ENCODE data around the gene TMEM9B. TPM values are rescaled to one million over a fixed set of nuclear protein-coding genes. Genes with fewer than 3 reads are reported as not detected.

Gene TMEM9B
- polyA plus RNA-seq, 3 donors: 25.5 to 149 (median 141) TPM

GRCh38 chr11:8997451-8997850, 33.2 kb upstream of the TMEM9B start:
- no peaks in the 10 kb centered on the region for H3K36me3 Mint-ChIP-seq
- H3K27me3 ChIP-seq (ENCODE audit: control insufficient read depth in 2 of 2, insufficient read depth in 2 of 2, low read length in 2 of 2): no peaks in the 10 kb centered on the region
- no peak overlapping the region for H3K4me2 ChIP-seq (replicated peaks; ENCODE audit: extremely low read depth, low read length, poor library complexity, severe bottlenecking)
- H3K79me2 ChIP-seq (ENCODE audit: insufficient read depth, low read length): no peaks in the 10 kb centered on the region
- H2AFZ ChIP-seq (ENCODE audit: insufficient read depth, low read depth, low read length, poor library complexity, severe bottlenecking): no peak overlapping the region
- no peaks in the 10 kb centered on the region for H3K9me3 ChIP-seq (replicated peaks in 1 of 2; ENCODE audit: control insufficient read depth in 1 of 2, insufficient read depth in 1 of 2, low read length in 2 of 2)
- H3K4me3 Mint-ChIP-seq: no peak overlapping the region
- intact Hi-C loops (cut with micrococcal nuclease): no loop called here
- peaks cover 0 to 2% (median 0%) of the 10 kb centered on the region in 3 donors for H3K27me3 Mint-ChIP-seq (ENCODE audit: low read depth in 3 of 3)
- no peak overlapping the region for H3K27ac Mint-ChIP-seq
- no peaks in the 10 kb centered on the region for H3K36me3 ChIP-seq (replicated peaks in 1 of 2; ENCODE audit: control insufficient read depth in 1 of 2, insufficient read depth in 2 of 2, low read length in 2 of 2)
- no peak for DNase-seq
- no peaks in the 10 kb centered on the region for H3K9me3 Mint-ChIP-seq
- peaks cover 14 to 15% of the 10 kb centered on the region in 2 donors for H3K4me1 ChIP-seq (ENCODE audit: control insufficient read depth in 1 of 2, insufficient read depth in 2 of 2, low read length in 2 of 2)
- H4K20me1 ChIP-seq (ENCODE audit: insufficient read depth, low read length): no peaks in the 10 kb centered on the region
- peaks cover 17% of the 10 kb centered on the region for H3K4me1 Mint-ChIP-seq
- no peak overlapping the region for H3K27ac ChIP-seq (ENCODE audit: low read depth in 1 of 2, low read length in 2 of 2)
- no peak for TF ChIP-seq CTCF (IDR thresholded peaks at IDR 0.05)
- no peak overlapping the region for H3K9ac ChIP-seq (ENCODE audit: insufficient read depth, low read length, poor library complexity, severe bottlenecking)
- no CpG with 5 or more reads among the region's 3 CpGs for WGBS (ENCODE audit: insufficient coverage)
- no peak overlapping the region for H3K4me3 ChIP-seq (replicated peaks in 1 of 3; ENCODE audit: low read depth in 2 of 3, low read length in 3 of 3)

GRCh38 chr11:8989453-8989852, 25.2 kb upstream of the TMEM9B start:
- no peak overlapping the region for H3K4me2 ChIP-seq (replicated peaks; ENCODE audit: extremely low read depth, low read length, poor library complexity, severe bottlenecking)

More at GRCh38 chr11:8989453-8989852, 25.2 kb upstream of the TMEM9B start:
- TF ChIP-seq CTCF (IDR thresholded peaks at IDR 0.05): no peak
- peak in 2 of 3 donors; percentile 19 to 35 for DNase-seq
- no peaks in the 10 kb centered on the region for H3K9me3 ChIP-seq (replicated peaks in 1 of 2; ENCODE audit: control insufficient read depth in 1 of 2, insufficient read depth in 1 of 2, low read length in 2 of 2)
- H3K27me3 ChIP-seq (ENCODE audit: control insufficient read depth in 2 of 2, insufficient read depth in 2 of 2, low read length in 2 of 2): no peaks in the 10 kb centered on the region
- Mint-ChIP-seq H3K27me3 (ENCODE audit: low read depth in 3 of 3) (no peaks in the 10 kb centered on the region), H3K4me1 (peaks cover 19% of the 10 kb centered on the region), H3K9me3 (peaks cover 0 to 1% (median 0%) of the 10 kb centered on the region in 7 donors), H3K4me3 (peak overlapping the region in 1 of 2 donors; percentile 62), H3K36me3 (no peaks in the 10 kb centered on the region), H3K27ac (peak overlapping the region in 6 of 7 donors; percentile 4 to 71 (median 57))
- WGBS (ENCODE audit: insufficient coverage): no CpG with 5 or more reads among the region's 1 CpG
- H3K4me1 ChIP-seq (ENCODE audit: control insufficient read depth in 1 of 2, insufficient read depth in 2 of 2, low read length in 2 of 2): peaks cover 9 to 12% of the 10 kb centered on the region in 2 donors
- intact Hi-C loops (cut with micrococcal nuclease): no loop called here
- H3K9ac ChIP-seq (ENCODE audit: insufficient read depth, low read length, poor library complexity, severe bottlenecking): no peak overlapping the region
- no peaks in the 10 kb centered on the region for H4K20me1 ChIP-seq (ENCODE audit: insufficient read depth, low read length)
- H3K4me3 ChIP-seq (replicated peaks in 1 of 3; ENCODE audit: low read depth in 2 of 3, low read length in 3 of 3): no peak overlapping the region
- H2AFZ ChIP-seq (ENCODE audit: insufficient read depth, low read depth, low read length, poor library complexity, severe bottlenecking): peak overlapping the region; percentile 10
- H3K36me3 ChIP-seq (replicated peaks in 1 of 2; ENCODE audit: control insufficient read depth in 1 of 2, insufficient read depth in 2 of 2, low read length in 2 of 2): no peaks in the 10 kb centered on the region
- H3K79me2 ChIP-seq (ENCODE audit: insufficient read depth, low read length): no peaks in the 10 kb centered on the region
- H3K27ac ChIP-seq (ENCODE audit: low read depth in 1 of 2, low read length in 2 of 2): peak overlapping the region in 1 of 2 donors; percentile 29

Data from CD14-positive monocyte (primary cell).